GM12878 (cell line): ENCODE measurements around the gene UACA. TPM values are rescaled to one million over a fixed set of nuclear protein-coding genes. Genes with fewer than 3 reads are reported as not detected.

Source experiments
- ATAC-seq: fragments of 200-7000 bp; cut with Tn5 transposase; 3 replicates; pipeline ENCODE4 v1.9.1; 2020; ENCODE audit warnings: mild to moderate bottlenecking, moderate library complexity
- BruUV-seq: library from RNA; stranded (reverse); fragments of 400-500 nt; replicated peaks from 2 replicates; lab custom pipeline; 2021; lab: Mats Ljungman, UMichigan
- CTCF ChIA-PET: fragments of 300-600 bp; sonication (Branson Sonifier 250); formaldehyde crosslinking; extraction: SDS; loops from one replicate; lab custom pipeline; 2021; ENCODE audit warnings: inconsistent platforms; lab: Yijun Ruan, JAX
- POLR2A ChIA-PET: fragments of 350-600 bp; formaldehyde crosslinking; extraction: SDS; loops from one replicate; lab custom pipeline; 2021; ENCODE audit warnings: inconsistent platforms; lab: Charles Lee
- RAD21 ChIA-PET: fragments of 300-600 bp; sonication (Branson Sonifier 250); formaldehyde crosslinking; loops from one replicate; lab custom pipeline; 2023; ENCODE audit warnings: antibody characterized with exemption; ENCODE audit not compliant: unreplicated experiment; lab: Charles Lee
- SMC1A ChIA-PET: fragments of 300-600 bp; sonication (Branson Sonifier 250); formaldehyde crosslinking; loops from one replicate; lab custom pipeline; 2023; ENCODE audit not compliant: unreplicated experiment, uncharacterized antibody; lab: Charles Lee
- DNase-seq: peaks from one replicate; pipeline ENCODE4 v3.0.0-alpha.2; 2011; ENCODE audit warnings: low read depth, low spot score
- FAIRE-seq: peaks from 3 replicates; lab custom pipeline; 2011; peaks lifted over from hg19 to GRCh38; lab: Jason Lieb, UNC
- H2AFZ ChIP-seq: 2 replicates; pipeline ENCODE4 v1.6.0; 2011; ENCODE audit warnings: low read depth, low read length, control low read depth; ENCODE audit not compliant: control insufficient read depth
- H3K27ac ChIP-seq: 2 replicates; pipeline ENCODE4 v1.5.1; 2011; ENCODE audit warnings: control low read depth; ENCODE audit not compliant: control insufficient read depth, insufficient read depth
- H3K27me3 ChIP-seq, 2 experiments: replicated peaks in 1 of 2; 2 replicates each; pipeline versions ENCODE4 v1.6.0 to v1.6.1; 2011; ENCODE audit warnings: low read length in 1 of 2; ENCODE audit not compliant: control insufficient read depth in 2 of 2, insufficient read depth in 2 of 2
- H3K36me3 ChIP-seq, 2 experiments: 2 replicates each; pipeline ENCODE4 v1.5.1; 2011; ENCODE audit warnings: low read length in 1 of 2; ENCODE audit not compliant: control insufficient read depth in 2 of 2, insufficient read depth in 2 of 2
- H3K4me1 ChIP-seq: 2 replicates; pipeline ENCODE4 v1.6.1; 2011; ENCODE audit warnings: mild to moderate bottlenecking, low read length, moderate library complexity, mixed read lengths; ENCODE audit not compliant: control insufficient read depth, insufficient read depth
- H3K4me2 ChIP-seq: 2 replicates; pipeline ENCODE4 v1.6.0; 2011; ENCODE audit warnings: control low read depth; ENCODE audit not compliant: control insufficient read depth, insufficient read depth
- H3K4me3 ChIP-seq: fragments of 200-600 bp; sonication (generic); 2 replicates; pipeline ENCODE4 v1.5.1; 2016
- H3K79me2 ChIP-seq: 2 replicates; pipeline ENCODE4 v1.6.0; 2011; ENCODE audit warnings: low read length; ENCODE audit not compliant: control insufficient read depth, insufficient read depth
- H3K9ac ChIP-seq: 2 replicates; pipeline ENCODE4 v1.8.0; 2011; ENCODE audit warnings: low read length, control low read depth, mixed read lengths; ENCODE audit not compliant: control insufficient read depth, insufficient read depth
- H3K9me3 ChIP-seq: replicated peaks from 3 replicates; pipeline ENCODE4 v1.5.1; 2011; ENCODE audit warnings: mild to moderate bottlenecking, low read length; ENCODE audit not compliant: control insufficient read depth, insufficient read depth
- H4K20me1 ChIP-seq: 2 replicates; pipeline ENCODE4 v1.6.0; 2011; ENCODE audit not compliant: control insufficient read depth, insufficient read depth
- BRCA1 ChIP-seq: IDR thresholded peaks from 2 replicates; pipeline ENCODE4 v1.6.1; 2011; ENCODE audit warnings: low read depth, low read length, improper control_type of control experiment
- CHD2 ChIP-seq: IDR thresholded peaks from 2 replicates; pipeline ENCODE4 v1.6.1; 2011; ENCODE audit warnings: low read depth, low read length, improper control_type of control experiment, borderline replicate concordance
- FOXM1 ChIP-seq: IDR thresholded peaks from 2 replicates; pipeline ENCODE4 v1.6.1; 2012; ENCODE audit warnings: low read depth, mild to moderate bottlenecking, inconsistent platforms, low read length, moderate library complexity
- IRF4 ChIP-seq: IDR thresholded peaks from 2 replicates; pipeline ENCODE4 v1.6.1; 2011; ENCODE audit warnings: low read depth, low read length
- MYC ChIP-seq: IDR thresholded peaks from 2 replicates; pipeline ENCODE4 v1.6.1; 2011; ENCODE audit warnings: mild to moderate bottlenecking, low read length, moderate library complexity, inconsistent platforms; ENCODE audit not compliant: insufficient read depth, insufficient replicate concordance, insufficient read length, severe bottlenecking
- SIX5 ChIP-seq: IDR thresholded peaks from 2 replicates; pipeline ENCODE4 v1.6.1; 2011; ENCODE audit warnings: mild to moderate bottlenecking, low read depth, low read length, moderate library complexity; ENCODE audit not compliant: severe bottlenecking
- SREBF2 ChIP-seq: IDR thresholded peaks from 2 replicates; pipeline ENCODE4 v1.6.1; 2012; ENCODE audit warnings: mild to moderate bottlenecking, low read length
- ZNF274 ChIP-seq: IDR thresholded peaks from one replicate; pipeline ENCODE4 v1.8.0; 2011; ENCODE audit not compliant: insufficient read length, insufficient read depth
- ZNF622 ChIP-seq: fragments of 450-650 bp; IDR thresholded peaks from 2 replicates; pipeline ENCODE4 v1.6.1; 2017; ENCODE audit warnings: mild to moderate bottlenecking, inconsistent platforms
- WGBS: methylation state at CpG from one replicate; pipeline ENCODE4 v1.1.6; 2016; ENCODE audit warnings: low lambda C conversion rate; ENCODE audit not compliant: insufficient replicate concordance, insufficient coverage; ENCODE audit errors: missing lambda C conversion rate; 5-methylcytosine and 5-hydroxymethylcytosine counted together
- in situ Hi-C: fragments of 300-500 bp; cut with MboI; formaldehyde crosslinking; loops from 9 replicates; pipeline ENCODE4 v1.14.3; 2018; ENCODE audit warnings: mixed read lengths
- intact Hi-C: fragments of 100-400 bp; cut with micrococcal nuclease; formaldehyde crosslinking; loops from one replicate; pipeline ENCODE4 v1.14.2; 2022; ENCODE audit not compliant: unreplicated experiment
- polyA plus RNA-seq, 11 experiments: library from polyadenylated mRNA; depleted of rRNA in 4 of 11; unstranded in 6 of 11; stranded (reverse) in 5 of 11; fragments of >200 nt; fragmentation: Nextera tagmentation in 4 of 11; fragmentation: Illumina TruSeq in 1 of 11; extraction: Ambion mirVana in 4 of 11; extraction: Trizol in 1 of 11; gene quantifications; 1 replicate in 1 of 11; 2 replicates in 10 of 11; pipeline versions ENCODE4 v1.2.1 to v1.2.3, GENCODE V29; 2011 to 2016; ENCODE audit warnings: inconsistent platforms in 2 of 11, missing spikeins in 2 of 11, low read depth in 1 of 11
- total RNA-seq, 4 experiments: library from RNA; depleted of rRNA in 3 of 4; stranded (reverse); fragments of >200 nt in 3 of 4; fragmentation: Illumina TruSeq in 1 of 4; extraction: Trizol in 1 of 4; gene quantifications; 2 replicates each; pipeline versions ENCODE4 v1.2.1 to v1.2.3, GENCODE V29; 2013 to 2021
- TF ChIP-seq, protein P1 (sequence below): IDR thresholded peaks from 2 replicates; pipeline ENCODE4 v1.6.1; 2011; ENCODE audit warnings: borderline replicate concordance, low read depth, mild to moderate bottlenecking, moderate library complexity, low read length; ENCODE audit not compliant: insufficient read depth, poor library complexity, severe bottlenecking
- TF ChIP-seq, protein P2 (sequence below): fragments of 450-650 bp; IDR thresholded peaks from 2 replicates; pipeline ENCODE4 v1.6.1; 2017; ENCODE audit warnings: borderline replicate concordance

The UACA gene
- total and polyA plus RNA-seq, 10 of the 15 experiments (the other 5 are each of a cell fraction or from before 2014, with no cell fraction given), result 0.30 to 4.0 (median 2.0) TPM

DNA sequence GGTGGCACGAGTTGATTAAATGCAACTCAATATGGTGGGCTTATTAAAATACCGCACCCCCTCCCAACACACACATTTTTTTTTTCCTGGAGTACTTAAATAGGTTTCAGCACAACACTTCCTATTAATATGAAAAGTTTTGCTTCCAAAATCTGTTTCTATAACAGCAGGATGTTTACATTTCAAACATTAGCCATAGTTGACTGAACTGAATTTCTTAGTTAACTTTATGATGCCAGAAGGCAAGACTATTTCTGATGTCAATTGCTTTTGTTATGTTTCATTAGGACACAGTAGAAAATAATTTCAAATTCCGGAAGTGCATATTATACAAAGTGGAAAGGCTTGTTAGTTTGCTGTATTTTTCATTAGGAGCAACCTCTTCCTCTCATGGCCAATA lies 104.7 kb downstream of the UACA start:
- FAIRE-seq, result no peak
- ChIA-PET CTCF (no interaction called here), POLR2A (interaction anchor here (0.6 kb wide), 2 partner anchors 1497 to 1896 kb away, joined by 3 to 4 read pairs; no protein-coding TSS in a partner anchor), RAD21 (no interaction called here), SMC1A (no interaction called here)
- no peak for DNase-seq
- Histone ChIP-seq H3K27ac (no peak overlapping the region), H3K36me3 (no peaks in the 10 kb centered on the region), H3K79me2 (no peaks in the 10 kb centered on the region), H3K9me3 (no peaks in the 10 kb centered on the region), H4K20me1 (no peaks in the 10 kb centered on the region), H3K4me2 (no peak overlapping the region), H3K4me1 (no peaks in the 10 kb centered on the region), H3K9ac (no peak overlapping the region), H3K27me3 (no peaks in the 10 kb centered on the region), H2AFZ (no peak overlapping the region), H3K4me3 (no peak overlapping the region)
- TF ChIP-seq, protein P1, sequence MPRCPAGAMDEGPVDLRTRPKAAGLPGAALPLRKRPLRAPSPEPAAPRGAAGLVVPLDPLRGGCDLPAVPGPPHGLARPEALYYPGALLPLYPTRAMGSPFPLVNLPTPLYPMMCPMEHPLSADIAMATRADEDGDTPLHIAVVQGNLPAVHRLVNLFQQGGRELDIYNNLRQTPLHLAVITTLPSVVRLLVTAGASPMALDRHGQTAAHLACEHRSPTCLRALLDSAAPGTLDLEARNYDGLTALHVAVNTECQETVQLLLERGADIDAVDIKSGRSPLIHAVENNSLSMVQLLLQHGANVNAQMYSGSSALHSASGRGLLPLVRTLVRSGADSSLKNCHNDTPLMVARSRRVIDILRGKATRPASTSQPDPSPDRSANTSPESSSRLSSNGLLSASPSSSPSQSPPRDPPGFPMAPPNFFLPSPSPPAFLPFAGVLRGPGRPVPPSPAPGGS, result no peak
- TF ChIP-seq BRCA1 (no peak), ZNF274 (no peak), MYC (no peak), SIX5 (no peak), SREBF2 (no peak), CHD2 (no peak), FOXM1 (no peak), IRF4 (no peak), ZNF622 (no peak)
- TF ChIP-seq, protein P2, sequence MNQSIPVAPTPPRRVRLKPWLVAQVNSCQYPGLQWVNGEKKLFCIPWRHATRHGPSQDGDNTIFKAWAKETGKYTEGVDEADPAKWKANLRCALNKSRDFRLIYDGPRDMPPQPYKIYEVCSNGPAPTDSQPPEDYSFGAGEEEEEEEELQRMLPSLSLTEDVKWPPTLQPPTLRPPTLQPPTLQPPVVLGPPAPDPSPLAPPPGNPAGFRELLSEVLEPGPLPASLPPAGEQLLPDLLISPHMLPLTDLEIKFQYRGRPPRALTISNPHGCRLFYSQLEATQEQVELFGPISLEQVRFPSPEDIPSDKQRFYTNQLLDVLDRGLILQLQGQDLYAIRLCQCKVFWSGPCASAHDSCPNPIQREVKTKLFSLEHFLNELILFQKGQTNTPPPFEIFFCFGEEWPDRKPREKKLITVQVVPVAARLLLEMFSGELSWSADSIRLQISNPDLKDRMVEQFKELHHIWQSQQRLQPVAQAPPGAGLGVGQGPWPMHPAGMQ, result no peak
- intact Hi-C loops (no loop called here), in situ Hi-C loops (no loop called here)
- no TSS peak for BruUV-seq
- ATAC-seq, result no peak
- 74% methylated on average over 3 of the region's 3 CpGs for WGBS
